H1 (cell line): Measurements from ENCODE around the gene SPTBN4. TPM values are rescaled to one million over a fixed set of nuclear protein-coding genes. Genes with fewer than 3 reads are reported as not detected.

Experiments
- ATF3 ChIP-seq: IDR thresholded peaks from 2 replicates; pipeline ENCODE4 v1.6.1; 2011; ENCODE audit warnings: low read depth, mild to moderate bottlenecking, low read length; ENCODE audit not compliant: insufficient read depth
- BACH1 ChIP-seq: IDR thresholded peaks from 2 replicates; pipeline ENCODE4 v1.6.1; 2012; ENCODE audit warnings: low read length, improper control_type of control experiment
- CBX8 ChIP-seq: fragments of 300-800, 300-1000 bp; sonication (generic); IDR thresholded peaks from 2 replicates; pipeline ENCODE4 v1.7.1; 2016; ENCODE audit warnings: low read depth, low read length, borderline replicate concordance
- CHD2 ChIP-seq: IDR thresholded peaks from 2 replicates; pipeline ENCODE4 v1.6.1; 2012; ENCODE audit warnings: low read length, improper control_type of control experiment
- CTCF ChIP-seq, 3 experiments: IDR thresholded peaks; 1 replicate in 2 of 3; 2 replicates in 1 of 3; pipeline versions ENCODE4 v1.5.1 to v1.6.1; 2011; ENCODE audit warnings: low read length in 3 of 3, mild to moderate bottlenecking in 3 of 3, inconsistent platforms in 2 of 3, low read depth in 1 of 3, moderate library complexity in 1 of 3; ENCODE audit not compliant: insufficient read depth in 1 of 3; ENCODE audit errors: control extremely low read depth in 1 of 3
- FOSL1 ChIP-seq: IDR thresholded peaks from 2 replicates; pipeline ENCODE4 v1.6.1; 2011; ENCODE audit warnings: mild to moderate bottlenecking, low read depth, low read length, moderate library complexity; ENCODE audit not compliant: insufficient read depth
- HDAC2 ChIP-seq, 2 experiments: fragments of 300-600 bp in 1 of 2; sonication (generic) in 1 of 2; IDR thresholded peaks; 2 replicates each; pipeline ENCODE4 v1.6.1; 2011 to 2012; ENCODE audit warnings: low read depth in 2 of 2, low read length in 2 of 2, mild to moderate bottlenecking in 2 of 2, moderate library complexity in 2 of 2, borderline replicate concordance in 1 of 2, inconsistent platforms in 1 of 2
- JUND ChIP-seq: IDR thresholded peaks from 2 replicates; pipeline ENCODE4 v1.6.1; 2011; ENCODE audit warnings: mild to moderate bottlenecking, improper control_type of control experiment, low read length
- KDM4A ChIP-seq: IDR thresholded peaks from one replicate; pipeline ENCODE4 v1.7.1; 2012; ENCODE audit warnings: low read depth, mild to moderate bottlenecking, moderate library complexity, low read length, inconsistent platforms; ENCODE audit not compliant: severe bottlenecking
- KDM5A ChIP-seq: fragments of 200-600 bp; IDR thresholded peaks from 2 replicates; pipeline ENCODE4 v1.7.1; 2012; ENCODE audit warnings: mild to moderate bottlenecking, low read length, inconsistent platforms, mixed read lengths
- MAX ChIP-seq: IDR thresholded peaks from 2 replicates; pipeline ENCODE4 v1.6.1; 2012; ENCODE audit warnings: inconsistent platforms
- NRF1 ChIP-seq: IDR thresholded peaks from 2 replicates; pipeline ENCODE4 v1.6.1; 2011; ENCODE audit warnings: mild to moderate bottlenecking, low read depth, low read length, improper control_type of control experiment
- POLR2A ChIP-seq, 2 experiments: IDR thresholded peaks; 1 replicate in 1 of 2; 2 replicates in 1 of 2; pipeline ENCODE4 v1.6.1; 2011; ENCODE audit warnings: low read depth in 2 of 2, low read length in 2 of 2, mild to moderate bottlenecking in 2 of 2; ENCODE audit errors: control extremely low read depth in 1 of 2
- POLR2AphosphoS5 ChIP-seq: IDR thresholded peaks from 2 replicates; pipeline ENCODE4 v1.6.1; 2011; ENCODE audit warnings: low read depth, low read length
- RFX5 ChIP-seq: IDR thresholded peaks from 2 replicates; pipeline ENCODE4 v1.6.1; 2011; ENCODE audit warnings: low read depth, low read length, improper control_type of control experiment, borderline replicate concordance
- RXRA ChIP-seq: IDR thresholded peaks from 2 replicates; pipeline ENCODE4 v1.6.1; 2011; ENCODE audit warnings: low read depth, mild to moderate bottlenecking, low read length, moderate library complexity; ENCODE audit not compliant: insufficient read depth
- SP1 ChIP-seq: IDR thresholded peaks from 2 replicates; pipeline ENCODE4 v1.6.1; 2011; ENCODE audit warnings: low read depth, low read length
- SP2 ChIP-seq: IDR thresholded peaks from 2 replicates; pipeline ENCODE4 v1.6.1; 2012; ENCODE audit warnings: mild to moderate bottlenecking, low read length, inconsistent platforms
- TAF1 ChIP-seq: IDR thresholded peaks from 2 replicates; pipeline ENCODE4 v1.6.1; 2011; ENCODE audit warnings: mild to moderate bottlenecking, low read depth, low read length
- TBP ChIP-seq: IDR thresholded peaks from 2 replicates; pipeline ENCODE4 v1.6.1; 2011; ENCODE audit warnings: low read depth, low read length, improper control_type of control experiment
- polyA plus RNA-seq, 7 experiments: library from polyadenylated mRNA; depleted of rRNA in 3 of 7; stranded (reverse) in 5 of 7; unstranded in 2 of 7; fragments of >200 nt in 5 of 7; fragments of 200-250 nt in 2 of 7; gene quantifications; 1 replicate in 5 of 7; 2 replicates in 1 of 7; 4 replicates in 1 of 7; pipeline versions ENCODE4 v1.2.1 to v1.2.3, GENCODE V29; 2011 to 2013; ENCODE audit warnings: missing spikeins in 2 of 7, mixed read lengths in 2 of 7
- total RNA-seq: library from RNA; stranded (reverse); fragmentation: NEBNext Ultra II Directional; extraction: Animal tissue kit (Norgen Biotek cat#: 25700); gene quantifications from 2 replicates; pipeline ENCODE4 v1.2.1, GENCODE V29; 2021

SPTBN4 gene
- total and polyA plus RNA-seq, 2 of the 8 experiments (the other 6 are each of a cell fraction or from before 2014, with no cell fraction given) = 1.9 to 3.0 TPM

- peak; percentile 78 for TF ChIP-seq CHD2
- TF ChIP-seq POLR2AphosphoS5 = peak; percentile 87
- peak; percentile 8; the same call in 1 of the 2 replicates for TF ChIP-seq KDM5A
- 0 out of 2 replicates have a peak, but pooled peaks have one; percentile 0 for TF ChIP-seq BACH1
- peak in 2 of 3 experiments; percentile 53 to 71; a peak in 2 of 4 replicates for TF ChIP-seq CTCF (IDR thresholded peaks at IDR 0.05; ENCODE audit: control extremely low read depth in 1 of 3, insufficient read depth in 1 of 3, low read depth in 1 of 3, low read length in 3 of 3)
- no peak for TF ChIP-seq SP2
- peak; percentile 61; the same call in 1 of the 2 replicates for TF ChIP-seq RFX5
- TF ChIP-seq KDM4A = peak; percentile 46
- no peak for TF ChIP-seq CBX8
- peak; percentile 41 for TF ChIP-seq MAX
- TF ChIP-seq HDAC2 (IDR thresholded peaks at IDR 0.05; ENCODE audit: borderline replicate concordance in 1 of 2, low read depth in 2 of 2, low read length in 2 of 2) = 0 out of 4 replicates have a peak, but pooled peaks of 1 of the 2 experiments have one; percentile 1
- peak; percentile 84 for TF ChIP-seq SP1
- no peak for TF ChIP-seq RXRA
- peak; percentile 94 for TF ChIP-seq TAF1
- TF ChIP-seq FOSL1 = no peak
- TF ChIP-seq JUND = no peak
- TF ChIP-seq TBP = peak; percentile 96
- peak; percentile 92 to 96 for TF ChIP-seq POLR2A (IDR thresholded peaks at IDR 0.05; ENCODE audit: control extremely low read depth in 1 of 2, low read depth in 2 of 2, low read length in 2 of 2)
- TF ChIP-seq NRF1 = peak; percentile 70
- TF ChIP-seq ATF3 = no peak
- TF ChIP-seq, all 59 proteins: peak for 23
Measured at GRCh38 chr19:40425450-40426287, 41.1 kb upstream of the SPTBN4 start, which contains the start of gene SERTAD1 (continued).
